Suppressor macrophage treated with lipopolysaccharide for 1 hour (primary cell): Measurements from ENCODE around the gene ERVH48-1.
"Not testable (repeated sequence)": the region's sequence is repeated elsewhere in the genome, so short reads cannot be mapped to it uniquely, and the experiment has no call there.

ENCODE experiments used
- DNase-seq, 3 donors: peaks; one replicate each; pipeline ENCODE4 v3.0.0-alpha.2; 2020 to 2022

ERVH48-1 gene

DNA sequence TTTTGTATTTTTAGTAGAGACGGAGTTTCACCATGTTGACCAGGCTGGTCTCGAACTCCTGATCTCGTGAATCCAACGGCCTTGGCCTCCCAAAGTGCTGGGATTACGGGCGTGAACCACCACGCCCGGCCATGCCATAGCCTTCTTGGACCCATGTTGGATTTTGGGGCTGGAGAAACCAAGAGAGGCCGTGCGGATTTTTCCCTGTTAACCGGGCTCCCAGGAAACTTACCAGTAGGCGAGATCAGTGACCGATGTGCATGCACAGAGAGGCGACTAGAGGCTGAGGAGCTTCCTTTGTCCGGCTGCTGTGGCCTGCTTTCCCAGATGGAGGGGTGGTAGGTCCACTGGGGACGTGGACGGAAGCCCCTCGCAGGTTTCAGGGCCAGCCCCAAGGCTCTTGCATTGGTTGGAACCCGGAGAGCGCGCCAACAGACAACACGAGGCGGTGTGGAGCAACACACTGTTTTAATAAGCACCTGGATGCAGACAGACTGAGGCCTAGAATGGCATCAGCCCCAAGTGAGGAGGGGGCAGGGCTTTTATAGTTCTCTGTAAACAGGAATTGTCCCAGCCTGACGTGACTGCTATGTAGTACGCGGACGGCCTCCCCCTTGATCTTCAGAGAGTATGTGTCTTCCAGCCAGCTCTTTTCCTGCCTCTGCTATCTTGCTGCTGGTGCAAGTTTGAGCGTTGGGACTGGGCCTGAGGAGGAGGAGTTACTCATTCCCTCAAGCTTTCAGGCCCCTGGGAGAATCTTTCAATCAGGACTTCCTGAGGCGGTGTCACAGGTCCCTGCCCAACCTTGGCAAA is at the start of gene ERVH48-1:
Gene ERVH48-1, minus strand, starts transcription at position 517 of the 813 bp plus-strand sequence. CDS start 6,624 bp downstream, outside the sequence.
- no peak for DNase-seq

DNA sequence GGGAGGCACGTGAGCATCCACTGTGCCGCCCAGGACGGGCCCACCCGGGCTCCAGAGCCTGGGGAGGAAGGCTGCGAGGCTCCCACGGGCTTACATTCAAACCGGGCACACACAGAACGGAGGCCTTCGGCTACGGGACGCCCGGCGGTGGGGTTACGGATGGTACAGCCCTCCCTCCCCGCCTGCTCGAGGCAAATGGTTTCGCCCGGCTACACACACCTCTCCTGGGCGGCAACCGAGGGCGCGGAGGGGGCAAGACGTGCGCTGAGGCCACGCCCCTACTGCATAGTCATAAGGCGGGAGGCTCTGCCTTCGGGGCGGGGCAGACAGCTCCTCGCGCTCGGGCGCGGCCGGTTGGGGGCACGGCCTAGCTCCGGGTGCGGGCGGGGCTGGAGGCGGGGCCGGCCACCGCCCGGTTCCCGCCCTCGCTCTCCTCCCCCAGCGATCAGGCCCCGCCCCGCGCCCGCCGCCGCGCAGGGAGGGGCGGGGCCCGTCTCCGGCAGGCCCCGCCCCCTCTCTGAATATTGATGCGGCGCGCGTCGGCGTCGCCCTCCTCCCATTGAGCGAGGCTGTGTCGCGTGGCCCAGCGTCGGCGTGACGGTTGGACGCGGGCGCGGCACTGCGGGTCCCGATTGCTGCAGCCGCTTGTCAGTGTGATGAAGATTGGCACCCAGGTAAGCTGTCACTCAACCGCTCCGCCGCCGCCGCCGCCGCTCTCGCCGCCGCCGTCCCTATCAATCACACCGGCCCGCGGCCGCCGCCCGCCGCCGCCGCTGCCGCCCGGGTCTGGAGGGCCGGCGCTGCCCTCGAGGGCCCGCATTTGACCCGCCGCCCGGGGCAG is 48.8 kb upstream of the ERVH48-1 start, which contains the start of gene PKNOX1:
Gene PKNOX1, plus strand, starts transcription at position 572 of the 841 bp plus-strand sequence. CDS start 29,820 bp downstream, outside the sequence.
- peak; percentile 100 for DNase-seq

DNA sequence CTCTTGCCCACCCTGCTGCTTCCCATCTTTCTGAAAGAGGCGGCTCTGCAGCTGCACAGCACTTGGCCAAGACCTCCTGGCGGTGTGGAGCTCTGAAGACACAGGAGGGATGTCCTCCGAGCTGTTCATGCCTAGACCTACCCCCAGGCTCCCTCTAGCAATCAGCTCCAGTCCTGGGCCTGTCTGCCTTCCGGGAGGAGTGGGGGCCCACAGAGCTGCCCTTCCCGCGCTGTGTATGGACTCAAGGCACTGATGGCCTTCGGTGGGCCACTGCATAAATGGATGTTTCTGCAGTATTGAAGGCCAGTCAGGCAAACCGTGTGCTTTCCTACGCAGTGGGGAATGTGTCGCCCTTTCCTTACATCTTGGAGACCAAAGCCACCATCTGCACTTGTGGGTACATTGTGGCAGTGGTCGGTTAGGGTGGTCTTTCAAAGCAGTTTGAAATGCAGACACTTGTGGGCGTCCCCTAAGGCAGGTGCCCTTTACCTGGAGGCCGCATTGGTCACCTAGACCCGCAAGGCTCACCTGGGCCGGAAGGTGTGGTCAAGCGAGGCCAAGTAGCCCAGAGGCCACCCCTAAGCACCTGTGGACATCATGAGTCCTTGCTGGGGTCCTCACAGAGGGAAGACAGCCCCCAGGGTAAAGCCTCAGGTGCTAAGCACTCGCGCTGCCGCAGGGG is 48.0 kb upstream of the ERVH48-1 start:
- no peak for DNase-seq

DNA sequence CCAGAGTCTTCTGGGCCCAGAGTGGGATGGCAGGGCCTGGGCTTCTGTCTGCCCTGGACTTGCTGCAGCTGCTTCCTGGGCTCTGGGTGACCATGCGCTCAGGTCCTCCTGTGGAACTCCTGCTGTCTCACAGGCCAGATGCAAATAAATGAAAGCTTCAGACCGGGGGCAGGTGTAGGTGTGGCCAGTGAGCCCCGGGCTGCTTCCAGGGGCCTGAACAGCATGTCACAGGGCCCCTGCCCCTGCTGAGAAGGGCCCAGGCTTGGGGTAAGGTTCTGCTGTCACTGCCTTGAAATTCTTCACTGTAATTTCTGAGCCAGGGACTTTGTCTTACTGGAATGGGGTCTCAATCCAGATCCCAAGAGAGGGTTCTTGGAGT is 46.5 kb upstream of the ERVH48-1 start:
- no peak for DNase-seq

DNA sequence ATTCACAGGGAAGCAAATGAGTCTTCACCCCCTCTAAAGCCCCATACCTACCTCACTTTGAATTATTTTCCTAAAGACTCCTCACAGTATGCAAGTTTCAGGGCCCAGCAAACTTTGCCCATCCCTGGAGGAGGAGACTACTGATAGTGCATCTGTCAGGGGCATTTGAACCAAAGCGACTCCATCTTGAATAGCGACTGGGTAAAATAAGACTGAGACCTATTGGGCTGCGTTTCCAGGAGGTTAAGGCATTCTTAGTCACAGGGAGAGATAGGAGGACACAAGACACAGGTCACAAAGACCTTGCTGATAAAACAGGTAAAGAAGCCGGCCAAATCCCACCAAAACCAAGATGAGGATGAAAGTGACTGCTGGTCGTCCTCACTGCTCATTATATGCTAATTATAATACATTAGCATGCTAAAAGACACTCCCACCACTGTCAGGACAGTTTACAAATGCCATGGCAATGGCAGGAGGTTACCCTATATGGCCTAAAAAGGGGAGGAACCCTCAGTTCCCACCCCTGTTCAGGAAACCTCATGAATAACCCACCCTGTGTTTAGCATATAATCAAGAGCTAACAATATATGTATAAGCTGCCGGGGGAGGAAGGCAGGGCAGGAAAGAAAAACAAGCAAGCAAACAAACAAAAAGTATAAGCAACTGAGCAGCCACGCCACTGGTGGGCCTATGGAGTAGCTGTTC is 45.7 kb upstream of the ERVH48-1 start:
- no peak for DNase-seq

DNA sequence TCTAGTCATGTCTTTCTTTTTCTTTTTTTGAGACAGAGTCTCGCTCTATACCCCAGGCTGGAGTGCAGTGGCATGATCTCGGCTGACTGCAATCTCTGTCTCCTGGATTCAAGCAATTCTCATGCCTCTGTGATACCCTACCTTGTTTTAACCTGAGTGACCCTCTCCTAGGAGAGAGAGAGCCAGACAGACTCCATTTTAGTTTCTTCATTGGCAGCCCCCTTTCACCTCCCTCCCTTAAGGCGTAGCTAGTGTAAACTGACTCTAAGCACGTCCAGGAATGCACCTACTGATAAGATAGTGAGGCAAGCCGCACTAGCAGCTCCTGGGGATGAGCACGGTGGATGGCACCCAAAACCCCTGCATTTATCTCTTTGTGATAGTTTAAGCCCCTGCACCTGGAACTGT is 43.8 kb upstream of the ERVH48-1 start:
- DNase-seq, result no peak

DNA sequence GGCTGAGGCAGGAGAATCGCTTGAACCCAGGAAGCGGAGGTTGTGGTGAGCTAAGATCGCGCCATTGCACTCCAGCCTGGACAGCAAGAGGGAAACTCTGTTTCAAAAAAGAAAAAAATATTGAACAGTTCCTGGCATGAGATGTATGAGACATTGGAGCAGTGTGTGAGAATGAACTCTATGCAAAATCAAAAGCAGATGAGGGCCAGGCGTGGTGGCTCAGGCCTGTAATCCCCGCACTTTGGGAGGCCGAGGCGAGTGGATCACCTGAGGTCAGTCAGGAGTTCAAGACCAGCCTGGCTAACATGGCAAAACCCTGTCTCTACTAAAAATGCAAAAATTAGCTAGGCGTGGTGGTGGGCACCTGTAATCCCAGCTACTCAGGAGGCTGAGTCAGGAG is 42.2 kb upstream of the ERVH48-1 start:
- DNase-seq, result not testable (repeated sequence)

DNA sequence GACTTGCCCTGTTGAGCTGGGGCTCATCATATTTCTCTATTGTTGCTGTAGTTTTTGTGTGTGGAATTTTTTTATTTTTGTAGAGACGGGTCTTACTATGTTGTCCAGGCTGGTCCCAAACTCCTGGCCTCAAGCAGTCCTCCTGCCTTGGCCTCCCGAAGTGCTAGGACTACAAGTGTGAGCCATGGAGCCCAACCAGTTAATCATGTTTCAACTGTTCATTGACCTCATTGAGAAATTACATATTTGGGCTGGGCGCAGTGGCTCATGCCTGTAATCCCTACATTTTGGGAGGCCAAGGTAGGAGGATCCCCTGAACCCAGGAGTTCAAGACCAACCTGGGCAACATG is 39.8 kb upstream of the ERVH48-1 start:
- no peak for DNase-seq

DNA sequence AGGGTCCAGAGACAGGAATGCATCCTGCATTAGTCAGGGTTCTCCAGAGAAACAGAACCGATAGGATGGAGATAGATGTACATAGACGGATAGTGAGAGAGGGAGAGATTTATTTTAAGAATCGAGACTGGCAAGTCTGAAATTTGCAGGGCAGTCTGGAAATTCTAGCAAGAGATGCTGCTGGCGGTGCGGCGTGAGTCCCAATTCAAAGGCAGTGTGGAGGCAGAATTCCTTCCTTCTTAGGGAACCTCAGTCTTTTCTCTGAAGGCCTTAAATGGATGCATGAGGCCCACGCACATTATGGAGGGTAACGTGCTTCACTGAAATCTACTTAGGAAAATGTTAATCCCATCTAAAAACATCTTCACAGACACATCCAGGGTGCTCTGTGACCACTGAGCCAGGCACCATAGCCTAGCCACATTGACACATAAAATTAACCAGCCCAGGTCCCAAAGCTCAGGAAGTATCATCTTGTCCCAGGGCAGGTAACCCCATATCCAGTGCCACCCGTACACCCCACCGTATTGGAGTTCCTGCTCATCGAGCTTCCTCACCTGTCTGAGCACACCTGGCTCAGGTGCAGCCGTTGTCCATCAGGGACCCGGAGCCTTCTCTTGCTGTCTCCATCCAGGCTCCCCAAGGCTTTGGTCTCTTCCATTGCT is 39.2 kb upstream of the ERVH48-1 start:
- DNase-seq, result no peak

DNA sequence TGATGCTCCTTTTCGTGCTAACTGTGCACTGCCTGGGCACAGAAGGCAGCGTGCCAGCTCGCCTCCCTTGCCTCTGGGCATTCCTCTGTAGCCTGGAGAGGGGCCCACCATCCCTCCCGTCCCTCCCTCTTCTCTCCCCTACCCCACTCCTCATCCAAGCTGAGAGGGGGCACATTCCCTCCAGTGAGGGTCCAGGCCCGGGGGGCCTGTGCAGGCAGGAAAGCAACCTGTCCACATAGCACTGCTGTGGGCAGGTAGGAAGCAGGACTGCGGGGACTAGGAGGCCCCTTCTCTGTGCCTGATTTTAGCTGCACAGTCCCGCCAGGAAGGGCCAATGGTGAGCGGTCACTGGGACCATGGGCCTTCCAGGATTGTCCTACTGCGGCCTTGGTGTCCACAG is 38.7 kb upstream of the ERVH48-1 start:
- DNase-seq, result no peak

DNA sequence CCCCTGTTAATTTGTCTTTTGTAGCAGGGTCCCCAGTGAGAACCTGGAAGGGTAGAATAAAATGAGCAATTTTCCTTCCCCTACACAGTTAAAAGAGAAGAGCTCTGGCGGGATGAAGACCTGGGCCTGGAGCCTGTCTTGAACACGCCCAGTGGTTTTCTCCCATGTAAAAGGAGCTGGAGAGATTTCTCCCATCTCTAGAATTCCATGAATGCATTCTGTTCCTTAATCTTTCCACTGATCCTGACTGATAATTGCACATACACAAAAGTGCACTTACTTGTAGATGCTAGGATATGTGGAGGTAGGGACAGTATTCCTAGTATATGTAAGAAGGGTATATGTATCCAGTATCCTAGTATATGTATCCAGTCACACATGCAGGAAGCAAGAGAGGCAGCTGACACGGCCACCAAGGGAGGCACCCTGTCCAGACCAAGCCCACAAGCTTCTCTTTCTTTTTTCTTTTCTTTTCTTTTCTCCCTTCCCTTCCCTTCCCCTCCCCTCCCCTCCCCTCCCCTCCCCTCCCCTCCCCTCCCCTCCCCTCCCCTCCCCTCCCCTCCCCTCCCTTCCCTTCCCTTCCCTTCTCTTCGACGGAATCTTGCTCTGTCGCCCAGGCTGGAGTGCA is 37.1 kb upstream of the ERVH48-1 start:
- no peak for DNase-seq

DNA sequence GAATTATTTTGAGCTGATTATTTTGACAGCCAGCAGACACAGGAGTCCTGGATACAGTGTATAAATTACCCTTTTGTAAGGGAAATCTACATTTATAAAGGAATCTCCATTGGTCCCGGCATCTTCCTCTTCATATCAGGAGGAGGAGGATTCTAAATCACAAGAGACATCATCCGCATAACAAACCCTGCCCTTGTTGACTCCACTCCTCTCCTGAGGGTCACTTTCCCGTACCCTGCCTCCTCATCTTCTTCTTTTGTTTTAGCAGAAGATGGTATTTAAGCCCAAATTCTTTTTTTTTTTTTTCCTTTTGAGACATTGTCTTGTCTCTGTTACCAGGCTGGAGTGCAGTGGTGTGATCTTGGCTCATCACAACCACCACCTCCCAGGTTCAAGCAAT is 34.3 kb upstream of the ERVH48-1 start:
- DNase-seq, result no peak

DNA sequence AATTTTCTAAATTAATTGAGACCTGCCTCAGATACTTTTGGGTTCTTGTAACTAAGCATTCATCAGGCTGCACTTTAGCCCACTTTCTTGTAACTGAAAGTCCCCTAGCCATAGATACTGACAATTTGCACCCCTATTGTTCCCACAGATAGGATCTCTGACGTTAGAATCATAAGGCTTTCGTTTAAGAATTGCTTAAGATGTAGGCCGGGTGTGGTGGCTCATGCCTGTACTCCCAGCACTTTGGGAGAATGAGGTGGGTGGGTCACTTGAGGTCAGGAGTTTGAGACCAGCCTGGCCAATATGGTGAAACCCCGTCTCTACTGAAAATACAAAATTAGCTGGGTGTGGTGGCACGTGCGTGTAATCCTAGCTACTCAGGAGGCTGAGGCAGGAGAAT is 32.7 kb upstream of the ERVH48-1 start:
- DNase-seq, result not testable (repeated sequence)

DNA sequence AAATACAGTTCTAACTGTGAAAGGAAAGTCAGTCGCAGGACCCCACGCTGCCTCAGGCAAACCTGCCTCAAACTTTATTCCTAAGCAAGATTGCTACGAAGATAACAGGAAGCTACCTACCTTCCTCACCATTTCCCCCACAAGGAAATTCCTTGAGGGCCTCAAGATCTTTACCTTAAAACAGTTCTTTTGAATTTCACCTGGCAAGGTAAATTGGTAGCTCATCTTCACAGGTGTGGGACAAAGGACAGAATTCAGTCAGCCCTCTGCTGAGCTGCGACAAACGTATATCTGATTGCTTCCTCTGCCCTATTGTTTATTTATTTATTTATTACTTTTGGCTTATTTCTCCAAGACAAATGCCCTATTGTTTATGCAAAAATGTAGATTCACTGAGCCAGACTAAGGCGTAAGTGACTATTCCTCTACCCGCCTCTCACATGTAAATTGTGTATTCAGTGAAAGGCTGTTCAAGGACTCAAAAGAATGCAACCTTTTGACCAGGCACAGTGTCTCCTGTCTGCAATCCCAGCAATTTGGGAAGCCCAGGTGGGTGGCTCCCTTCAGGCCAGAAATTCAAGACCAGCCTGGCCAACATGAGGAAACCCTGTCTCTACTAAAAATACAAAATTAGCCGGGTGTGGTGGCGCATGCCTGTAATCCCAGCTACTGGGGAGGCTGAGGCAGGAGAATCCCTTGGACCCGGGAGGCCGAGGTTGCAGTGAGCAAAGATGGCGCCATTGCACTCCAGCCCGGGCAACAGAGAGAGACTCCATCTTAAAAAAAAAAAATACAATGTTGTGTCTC is 31.6 kb upstream of the ERVH48-1 start:
- no peak for DNase-seq

DNA sequence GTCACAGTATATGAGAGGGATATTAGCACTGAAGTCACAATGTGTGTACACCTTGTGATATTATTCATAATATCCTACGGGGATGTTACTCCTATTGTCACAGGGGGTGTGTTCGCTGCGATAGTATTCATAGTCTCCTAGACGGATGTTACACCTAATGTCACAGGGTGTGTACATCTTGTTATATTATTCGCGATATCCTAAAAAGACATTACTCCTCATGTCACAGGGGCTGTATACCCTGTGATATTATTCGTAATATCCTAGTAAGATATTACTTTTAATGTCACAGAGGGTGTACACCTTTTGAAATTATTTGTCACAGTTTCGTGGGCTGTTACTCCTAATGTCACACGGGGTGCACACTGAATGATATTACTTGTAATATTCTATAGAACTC is 25.8 kb upstream of the ERVH48-1 start:
- DNase-seq, result not testable (repeated sequence)

DNA sequence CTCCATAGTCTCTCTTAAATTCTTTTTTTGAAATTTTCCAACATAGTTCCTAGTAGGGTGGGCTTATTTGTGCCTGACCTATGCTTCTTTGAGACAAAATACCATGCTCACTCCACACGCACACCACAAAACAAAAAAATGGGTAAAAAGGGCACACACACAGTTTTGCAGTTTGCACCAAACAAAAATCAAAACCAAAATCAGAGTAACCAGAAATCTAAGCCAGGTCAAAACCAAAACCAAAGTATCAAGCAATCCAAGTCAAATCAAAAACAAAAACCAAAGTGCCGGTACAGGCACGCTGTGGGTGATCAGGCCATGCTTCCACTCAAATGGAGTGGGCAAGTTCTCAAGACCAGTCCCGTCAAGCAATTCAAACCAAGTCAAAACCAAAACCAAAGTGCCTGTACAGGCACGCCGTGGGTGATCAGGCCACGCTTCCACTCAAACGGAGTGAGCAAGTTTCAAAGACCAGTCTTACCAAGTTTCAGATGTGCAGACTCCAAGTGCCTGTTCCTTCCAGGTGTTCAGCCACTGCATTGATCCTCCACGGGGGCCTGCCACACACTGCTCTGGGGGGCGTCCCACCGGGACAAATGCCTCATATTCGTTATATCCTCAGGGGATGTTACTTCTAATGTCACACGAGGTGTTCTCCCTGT is 23.8 kb upstream of the ERVH48-1 start:
- DNase-seq, result not testable (repeated sequence)

DNA sequence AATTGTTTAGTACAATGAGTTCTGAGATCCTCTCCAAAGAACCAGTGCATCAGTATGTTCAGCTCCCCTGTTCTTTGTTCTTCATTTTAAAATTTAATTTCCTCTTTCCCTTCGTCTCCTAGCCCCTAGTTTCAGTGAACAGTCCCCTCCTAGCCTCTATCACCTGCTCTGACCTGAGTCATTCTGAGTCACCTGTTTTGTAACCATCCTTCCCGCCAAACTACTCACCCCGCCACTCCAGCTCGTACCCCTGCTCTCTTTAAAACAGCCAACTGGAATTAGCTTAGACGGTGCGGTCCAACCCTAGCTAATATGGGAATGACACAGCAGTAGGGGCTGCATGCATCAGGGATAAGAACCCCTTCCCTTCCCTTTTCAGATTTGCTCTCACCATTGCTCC is 16.8 kb upstream of the ERVH48-1 start:
- no peak for DNase-seq

DNA sequence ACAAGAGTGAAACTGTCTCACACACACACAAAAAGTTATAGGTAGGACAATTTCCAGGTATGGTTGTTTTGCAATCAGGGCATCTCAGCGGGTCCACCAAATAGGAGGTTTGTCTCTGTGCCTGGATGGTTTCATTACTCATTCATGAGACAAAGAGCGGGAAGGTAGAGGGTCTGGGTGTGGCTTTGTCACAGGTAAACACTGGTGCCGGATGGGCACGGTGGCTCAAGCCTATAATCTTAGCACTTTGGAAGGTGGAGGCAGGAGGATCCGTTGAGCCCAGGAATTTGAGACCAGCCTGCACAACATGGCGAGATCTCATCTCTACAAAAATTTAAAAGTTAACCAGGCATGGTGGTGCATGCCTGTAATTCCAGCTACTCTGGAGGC is 16.3 kb upstream of the ERVH48-1 start:
- no peak for DNase-seq

DNA sequence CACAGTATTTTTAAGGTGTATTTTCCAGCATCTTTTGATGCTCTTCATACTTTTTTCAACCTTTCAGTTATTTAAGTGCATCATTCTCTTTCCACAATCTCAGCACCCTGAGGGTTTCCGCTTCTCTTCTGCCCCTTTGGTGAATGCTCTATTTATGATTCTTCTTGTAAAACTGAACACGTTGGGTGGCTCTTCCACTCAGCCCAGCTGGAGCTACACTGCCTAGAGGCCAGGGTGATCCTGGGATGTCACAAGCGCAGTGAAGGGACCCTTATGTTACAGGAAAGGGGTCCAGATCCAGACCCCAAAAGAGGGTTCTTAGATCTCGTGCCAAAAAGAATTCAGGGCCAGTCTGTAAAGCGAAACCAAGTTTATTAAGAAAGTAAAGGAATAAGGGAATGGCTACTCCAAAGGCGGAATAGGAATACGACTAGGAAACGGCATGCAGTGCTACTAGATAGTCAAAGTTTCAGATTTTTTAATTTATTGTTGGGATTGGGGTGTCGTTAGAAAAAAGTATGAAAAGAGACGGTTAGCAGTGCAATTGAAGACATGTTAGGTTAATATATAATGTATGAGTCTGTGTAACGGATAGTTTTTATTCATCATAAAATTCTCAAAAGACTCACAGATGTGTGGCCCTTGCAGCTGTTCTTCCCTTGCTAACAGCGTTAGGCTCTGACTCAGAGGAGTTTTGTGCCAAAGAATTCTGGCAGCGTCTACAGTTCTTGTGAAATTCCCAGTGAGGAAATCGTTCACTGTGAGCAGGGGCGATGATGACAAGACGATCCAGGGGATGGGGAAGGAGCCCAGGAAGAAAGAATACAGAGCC is 14.4 kb upstream of the ERVH48-1 start:
- DNase-seq, result peak; percentile 90 to 96 (median 96)
